Right renal cortex interstitium (tissue), 3 donors: ENCODE measurements around the gene ASPN. TPM values are rescaled to one million over a fixed set of nuclear protein-coding genes. Genes with fewer than 3 reads are reported as not detected.

Experiments used
- DNase-seq, 3 donors: peaks; one replicate each; pipeline ENCODE4 v3.0.0-alpha.2; 2013; ENCODE audit warnings: low read depth in 3 of 3, low spot score in 2 of 3
- polyA plus RNA-seq, 3 donors: library from polyadenylated mRNA; unstranded; fragments of 120-200 nt; gene quantifications; one replicate each; pipeline ENCODE4 v1.2.1, GENCODE V29; 2013; ENCODE audit not compliant: insufficient read length in 3 of 3

ASPN gene
- polyA plus RNA-seq, 3 donors, result 10.2 to 16.4 (median 15.1) TPM

GRCh38 chr9:92506184-92506857 lies 24.0 kb upstream of the ASPN start:
- DNase-seq, result no peak

- no peak for DNase-seq
These were observed 22.6 kb upstream of the ASPN start for GRCh38 chr9:92504881-92505280.

GRCh38 chr9:92503156-92503555 lies 20.9 kb upstream of the ASPN start:
- DNase-seq, result no peak

DNA sequence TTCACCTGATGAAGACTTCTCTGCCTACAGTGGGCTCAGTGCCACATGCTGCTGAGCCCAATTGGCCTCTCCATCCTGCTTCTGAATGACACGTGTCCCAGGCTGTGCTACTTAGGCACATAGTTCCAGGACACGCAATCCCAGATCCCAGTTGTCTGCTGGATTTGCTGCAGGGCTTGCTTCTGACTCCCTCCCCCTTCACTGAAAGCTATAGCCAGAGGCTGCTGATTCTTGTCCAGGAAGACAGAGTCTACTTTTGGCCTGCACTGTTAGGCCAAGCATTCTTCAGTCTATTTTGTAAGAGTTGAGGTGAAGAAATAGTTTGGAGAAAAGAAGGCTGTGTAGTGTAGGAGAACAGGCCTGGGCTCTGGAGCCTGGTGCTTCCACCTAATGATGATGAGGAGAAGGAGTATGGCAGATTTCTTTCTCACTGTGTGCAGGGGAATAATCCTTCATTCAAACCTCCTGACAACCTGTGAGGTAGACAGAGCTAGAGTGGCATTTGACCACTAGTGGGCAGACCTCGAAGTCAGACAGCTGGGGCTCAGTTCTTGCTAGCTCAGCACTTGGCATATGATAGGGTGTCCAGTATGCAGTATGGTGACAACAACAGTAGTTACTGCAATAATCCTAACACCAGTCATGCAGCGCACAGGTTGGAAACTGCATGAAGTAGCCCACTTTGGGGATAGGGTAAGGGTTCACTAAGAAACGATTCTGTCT lies 19.5 kb upstream of the ASPN start:
- no peak for DNase-seq

- DNase-seq, result no peak
These were observed 18.4 kb upstream of the ASPN start for GRCh38 chr9:92500725-92501124.

DNA sequence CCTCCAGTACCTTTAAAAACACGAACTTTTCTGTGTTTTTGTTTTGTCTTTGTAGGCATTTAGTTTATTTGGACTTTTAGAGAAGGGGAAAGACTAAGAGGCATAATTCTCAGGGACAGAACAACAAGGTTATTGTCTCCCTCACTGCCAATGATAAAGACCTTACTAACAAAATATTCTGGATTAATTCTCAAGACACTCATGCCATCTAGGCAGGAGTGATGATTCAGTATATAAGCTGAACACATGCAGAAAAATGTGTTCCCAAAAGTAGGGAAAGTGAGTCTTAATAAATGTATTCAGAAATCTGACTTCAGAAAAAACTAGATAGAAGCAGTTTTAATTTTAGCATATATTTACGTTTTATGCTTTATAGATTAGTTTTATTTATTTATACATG lies 17.4 kb upstream of the ASPN start:
- DNase-seq, result no peak

DNA sequence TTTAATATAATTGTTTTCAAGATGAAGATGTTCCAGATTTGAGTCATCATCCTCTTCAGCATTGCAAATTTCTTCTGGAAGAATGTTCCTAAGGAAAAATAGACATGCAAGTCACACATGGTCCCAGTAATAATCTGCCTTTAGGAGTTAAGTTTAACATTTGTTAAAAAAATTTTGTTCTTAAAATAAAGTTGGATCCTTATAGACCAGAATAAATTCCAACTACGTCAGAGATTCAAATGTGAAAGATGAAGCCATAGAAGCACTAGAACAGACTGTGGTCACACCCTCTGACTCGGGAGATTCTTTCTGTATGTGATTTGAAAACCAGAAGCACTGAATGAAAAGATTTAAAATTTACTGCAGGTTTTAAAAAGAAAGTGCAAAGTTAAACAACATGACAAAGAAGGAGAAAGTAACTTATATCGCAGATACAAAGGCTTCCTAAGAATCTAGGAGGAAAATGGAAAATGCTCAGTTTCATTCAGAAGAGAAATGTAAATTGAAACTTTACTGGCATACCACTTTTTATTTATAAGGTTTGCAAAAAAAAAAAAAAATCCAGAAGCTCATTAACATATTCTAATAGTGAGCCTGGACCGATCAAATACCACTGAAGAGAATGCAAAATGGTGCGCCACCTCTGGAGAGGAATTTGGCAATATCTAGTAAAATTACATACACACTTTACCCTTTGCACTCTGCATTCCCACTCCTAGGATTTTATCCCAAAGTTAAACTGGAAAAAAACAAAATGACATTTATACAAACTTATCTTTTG lies 14.3 kb upstream of the ASPN start:
- no peak for DNase-seq

DNA sequence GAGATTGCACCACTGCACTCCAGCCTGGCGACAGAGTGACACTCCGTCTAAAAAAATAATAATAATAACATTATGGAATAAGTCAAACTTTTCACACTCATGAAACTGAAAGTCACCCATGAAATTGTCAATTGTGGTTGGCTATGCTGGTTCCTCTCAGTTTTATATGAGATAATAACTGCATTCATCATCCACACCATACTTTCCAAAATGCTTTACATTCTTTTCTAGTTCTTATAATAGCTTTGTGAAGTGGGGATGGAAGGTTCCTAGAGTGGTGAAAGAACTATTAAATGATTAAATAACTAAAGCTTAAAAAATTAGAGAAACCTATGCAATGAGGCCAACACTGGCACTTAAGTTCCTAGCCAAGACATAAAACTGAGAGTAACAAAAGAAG lies 12.6 kb upstream of the ASPN start:
- no peak for DNase-seq

DNA sequence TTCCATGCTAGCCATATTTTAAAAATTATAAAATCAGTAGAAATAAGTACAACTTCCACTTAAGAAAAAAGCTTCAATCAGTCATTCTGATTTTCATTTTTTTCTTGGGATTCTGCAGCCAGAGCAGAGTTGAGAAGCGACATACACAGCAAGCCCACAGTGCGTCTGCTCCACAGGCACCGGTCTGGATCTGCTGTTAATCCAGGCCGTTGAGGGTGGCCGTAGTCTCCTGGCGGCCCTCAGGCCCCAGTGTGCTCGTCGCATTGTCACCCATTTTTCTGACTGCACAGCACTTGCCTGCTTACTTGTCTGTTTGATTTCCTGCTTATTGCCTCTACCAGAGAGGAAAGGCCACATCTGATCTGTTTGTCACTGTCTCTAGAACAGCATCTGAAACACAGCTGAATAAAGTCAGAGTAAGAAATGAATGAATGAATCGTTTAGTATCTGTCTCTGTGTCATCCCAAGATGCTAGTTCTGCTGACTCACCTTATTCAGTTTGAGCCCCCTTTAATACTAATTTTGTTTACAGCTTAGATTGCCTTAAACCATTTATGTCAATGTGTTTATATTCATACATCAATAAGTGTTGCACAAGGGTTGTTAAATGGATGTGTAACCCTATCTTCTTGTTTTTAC lies 11.6 kb upstream of the ASPN start:
- DNase-seq, result no peak

DNA sequence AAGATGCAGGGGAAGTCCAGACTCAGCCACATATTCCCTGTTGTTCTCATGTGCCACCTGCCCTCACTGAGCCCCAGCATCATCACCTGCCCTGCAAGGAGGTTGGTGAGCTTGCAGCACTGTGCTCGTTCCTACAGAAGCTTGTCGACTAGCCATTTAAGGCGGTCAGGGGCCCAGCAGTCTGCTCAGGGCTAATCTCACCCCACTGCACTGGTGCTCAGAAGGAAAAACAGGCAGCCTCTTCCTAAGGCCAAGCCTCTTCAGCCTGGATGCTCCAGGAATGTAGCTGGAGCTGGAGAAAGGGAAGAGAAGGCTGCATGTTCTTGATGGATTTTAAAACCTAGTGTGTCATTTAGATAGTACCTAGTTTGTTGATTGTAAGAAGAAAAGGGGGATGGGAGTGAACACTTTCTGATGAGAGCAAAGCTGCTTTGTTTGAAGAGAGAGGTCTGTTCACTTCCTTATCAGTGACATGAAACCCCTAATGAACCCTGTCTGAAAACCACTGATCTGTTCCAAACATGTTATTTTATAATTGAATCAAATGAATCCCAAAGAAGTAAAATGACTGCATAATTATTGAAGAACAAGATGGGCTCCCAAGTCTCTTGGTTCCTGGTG lies 10.6 kb upstream of the ASPN start:
- no peak for DNase-seq

DNA sequence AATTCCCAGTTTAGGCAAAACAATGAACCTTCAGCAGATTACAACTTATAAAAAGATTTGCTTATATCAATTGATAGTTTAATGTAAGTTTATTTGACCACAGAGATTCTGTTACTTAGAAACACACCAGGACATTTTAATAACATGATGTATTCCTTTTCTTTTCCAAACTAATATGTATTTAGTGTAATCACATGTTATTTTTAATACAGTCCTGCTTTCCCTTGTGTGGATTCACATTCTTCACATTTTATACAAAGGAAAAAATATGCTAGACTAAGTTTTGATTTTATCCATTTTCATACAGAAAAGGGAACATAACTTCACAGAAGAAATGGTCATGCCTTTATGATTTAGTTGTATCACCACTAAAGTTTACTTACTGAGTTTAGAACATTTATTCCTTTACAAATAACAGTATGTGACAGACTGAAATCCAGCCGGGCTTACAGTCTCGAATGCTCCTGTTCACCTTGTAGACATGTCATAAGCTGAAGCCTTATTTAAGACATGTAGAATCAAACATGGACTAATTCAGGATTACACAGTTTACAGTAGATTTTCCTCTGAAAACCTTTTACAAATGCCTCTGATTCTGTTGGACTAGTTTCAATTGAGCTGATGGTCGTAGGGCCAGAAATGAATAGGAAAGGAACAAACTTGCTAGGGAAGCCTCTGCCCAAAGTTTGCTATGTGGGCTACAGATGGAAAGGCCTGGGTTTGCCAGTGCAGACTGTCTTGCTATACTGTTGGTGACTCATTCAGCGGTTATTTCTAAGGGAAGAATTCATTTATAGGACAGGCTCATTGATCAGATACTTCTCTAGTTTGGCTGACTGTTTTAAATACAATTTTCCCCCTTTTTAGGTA lies 6.6 kb upstream of the ASPN start:
- no peak for DNase-seq

GRCh38 chr9:92486371-92486770 lies 4.1 kb upstream of the ASPN start:
- no peak for DNase-seq

DNA sequence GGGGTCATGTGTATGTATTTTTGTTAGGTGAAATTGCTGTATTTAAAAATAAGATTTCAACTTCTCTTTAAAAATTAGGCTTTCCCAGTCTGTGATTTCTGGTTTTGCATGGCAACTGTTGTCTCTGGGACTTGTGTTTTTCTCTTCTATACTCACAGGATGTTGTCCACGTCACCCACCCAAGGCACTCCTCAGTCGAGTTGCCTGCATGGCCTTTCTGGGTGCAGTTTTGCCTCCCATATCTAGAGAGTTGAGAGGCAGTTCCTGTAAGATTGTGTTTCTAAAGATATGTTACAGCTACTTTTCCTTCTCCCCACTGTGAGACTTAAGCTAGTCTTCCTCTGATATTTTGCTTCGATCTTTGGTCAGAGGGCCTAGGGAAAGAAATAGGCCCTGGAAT lies 2.3 kb upstream of the ASPN start:
- DNase-seq, result no peak

DNA sequence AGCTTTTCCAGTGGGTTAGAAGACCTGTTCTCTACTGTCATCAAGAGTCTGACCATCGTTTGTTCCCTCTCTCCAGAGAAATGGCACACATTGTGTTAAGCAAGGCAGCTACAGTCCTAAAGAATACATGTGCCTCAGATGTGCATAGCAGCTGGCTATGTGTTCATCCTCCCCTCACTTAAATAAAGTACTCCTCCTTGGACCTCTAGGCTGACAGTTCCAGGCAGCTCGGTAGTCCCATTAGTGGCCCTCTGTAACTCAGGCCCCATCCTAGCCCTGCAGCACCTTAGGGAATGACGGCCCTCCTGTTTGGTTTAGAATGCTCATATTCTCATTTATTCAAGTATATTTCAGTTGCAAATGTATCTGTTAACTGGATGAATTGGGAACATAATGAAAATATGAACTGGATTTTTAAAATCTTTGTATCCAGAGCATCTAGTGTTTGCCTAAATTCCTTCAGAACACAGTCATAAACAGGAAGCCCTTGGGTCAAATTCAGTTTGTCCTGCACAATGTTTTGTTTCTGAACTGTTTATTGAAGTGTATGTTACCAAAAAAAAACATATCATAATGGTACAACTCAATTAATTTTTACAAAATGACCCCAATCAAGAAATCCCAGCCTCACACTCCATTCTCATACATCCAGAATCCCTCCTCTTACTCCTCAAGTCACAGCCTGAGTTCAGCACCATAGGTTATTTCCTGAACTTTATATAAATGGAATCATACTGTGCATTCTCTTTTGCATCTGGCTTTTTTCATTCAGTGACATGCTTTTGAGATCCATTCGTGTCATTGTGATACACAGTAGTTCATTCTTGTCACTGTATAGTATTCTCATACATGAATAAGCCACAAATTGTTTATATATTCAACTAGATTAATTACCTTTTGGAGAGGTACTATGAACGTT lies 1.6 kb upstream of the ASPN start:
- no peak for DNase-seq

GRCh38 chr9:92482805-92483204 lies 499 bp upstream of the ASPN start:
- no peak for DNase-seq

DNA sequence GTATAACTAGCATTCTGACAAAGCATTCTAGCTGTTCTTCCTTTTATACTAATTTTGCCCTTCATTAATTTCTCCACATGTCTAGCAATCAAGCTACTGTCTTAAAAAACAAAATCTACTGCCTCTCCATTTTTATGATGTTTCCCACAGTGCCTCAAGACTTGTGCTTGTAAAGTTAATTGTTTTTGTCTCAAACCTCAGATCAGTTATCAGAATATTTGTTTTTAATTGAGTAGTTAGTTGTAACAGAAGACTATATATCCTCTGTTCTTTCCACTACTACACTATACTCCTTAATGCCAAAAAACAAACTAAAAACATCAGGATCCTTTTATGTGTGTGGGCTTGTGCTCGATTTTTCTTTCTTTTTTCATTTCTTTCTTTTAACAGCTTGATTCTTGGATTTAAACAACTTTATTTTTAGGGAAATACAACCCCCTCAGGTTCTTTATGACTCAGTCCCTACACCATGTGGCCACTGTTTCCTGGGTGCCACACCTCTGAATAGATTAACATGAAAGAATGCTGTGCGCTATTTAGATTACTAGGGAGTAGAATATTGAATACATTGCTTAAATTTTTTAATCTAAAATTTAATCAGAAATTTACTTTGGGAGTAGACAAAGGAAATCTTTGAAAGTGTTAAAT lies 1.2 kb downstream of the ASPN start:
- no peak for DNase-seq

GRCh38 chr9:92480291-92480771 lies 2.0 kb downstream of the ASPN start:
- DNase-seq, result no peak

DNA sequence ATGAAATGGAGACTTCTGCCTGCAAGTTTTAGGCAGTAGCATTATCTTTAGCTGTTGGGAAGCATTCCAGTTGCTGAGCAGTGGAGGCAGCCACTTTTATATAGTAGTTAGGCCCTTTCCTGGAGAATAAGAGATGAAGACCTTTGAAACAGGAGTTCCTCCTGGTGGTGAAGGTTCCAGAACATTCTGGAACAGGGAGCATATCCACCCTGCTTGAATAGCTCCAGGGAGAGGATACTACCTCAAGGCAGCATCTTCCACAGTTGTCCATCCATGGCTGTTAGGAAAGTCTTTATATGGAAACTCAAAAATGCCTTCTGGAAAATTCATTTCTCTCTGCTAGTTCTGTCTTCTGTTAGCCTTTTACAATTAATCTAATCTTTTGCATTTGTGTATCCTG lies 3.0 kb downstream of the ASPN start:
- no peak for DNase-seq
